ENCODE results near the gene LRPAP1.
"Not testable (repeated sequence)": the region's sequence is repeated elsewhere in the genome, so short reads cannot be mapped to it uniquely, and the experiment has no call there.

GRCh38 chr4:3566701-3567100, 34.5 kb upstream of the LRPAP1 start:
- not testable (repeated sequence) for TF ChIP-seq POU6F1 (CRISPR knock-in tag; IDR thresholded peaks at IDR 0.05; ENCODE audit: borderline replicate concordance, low read depth); SNAI2 (CRISPR knock-in tag; IDR thresholded peaks at IDR 0.05); CREB5 (CRISPR knock-in tag; IDR thresholded peaks at IDR 0.05; ENCODE audit: low read depth); ZFP3 (CRISPR knock-in tag; IDR thresholded peaks at IDR 0.05); TSHZ2 (CRISPR knock-in tag; IDR thresholded peaks at IDR 0.05)
